ENCODE results near the gene NTN5. TPM values are rescaled to one million over a fixed set of nuclear protein-coding genes. Genes with fewer than 3 reads are reported as not detected.

The NTN5 gene
- polyA plus RNA-seq, 1 experiment, result 0.11 TPM

DNA sequence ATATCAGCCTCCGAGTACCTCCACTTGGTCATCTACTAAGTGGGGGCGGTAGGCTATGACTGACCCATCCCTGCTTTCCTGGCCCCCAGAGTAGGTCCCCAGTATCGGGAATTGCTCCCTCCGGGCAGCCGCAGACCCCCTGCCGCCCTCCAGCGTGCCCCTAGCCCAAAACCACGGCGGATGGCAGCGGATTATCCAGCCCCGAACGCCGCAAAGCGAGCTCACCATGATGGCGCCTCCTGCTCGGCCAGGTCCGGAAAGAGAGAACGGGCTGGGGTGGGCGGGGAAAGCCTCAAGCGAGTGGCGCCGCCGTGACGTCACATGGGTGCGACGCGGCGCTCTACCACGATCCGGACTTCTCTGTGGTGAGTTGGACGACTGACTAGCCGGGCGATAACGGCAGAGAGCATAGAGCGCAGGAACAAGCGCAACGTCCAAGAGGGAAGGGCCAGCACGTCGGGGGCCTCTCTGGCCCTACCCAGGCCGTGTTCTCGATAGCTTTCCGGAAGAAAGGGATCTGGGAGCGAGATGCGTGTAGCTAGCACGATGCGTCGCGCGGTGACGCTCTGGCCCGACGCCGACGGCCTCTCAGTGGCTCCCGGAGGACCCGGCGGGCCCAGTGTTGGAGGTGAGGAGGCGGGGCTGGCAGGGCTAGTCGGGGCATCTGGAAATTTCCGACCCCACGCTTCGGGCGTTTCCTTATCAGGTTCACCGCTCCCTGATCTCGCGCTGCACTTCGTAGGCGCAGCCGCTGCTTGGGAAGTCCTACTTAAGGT, 53.7 kb downstream of the NTN5 start, which contains the start of the genes RPL18 and SPHK2:
Gene RPL18 (minus strand): TSS at position 263 of the 776 bp plus-strand sequence. CDS start 35 bp downstream, at position 228.
Gene SPHK2 (plus strand): TSS at position 591 of the 776 bp plus-strand sequence. CDS start 1,009 bp downstream, outside the sequence.
- POLR2A ChIA-PET, result interaction anchor here (0.8 to 1.0 kb wide), 3 partner anchors 8 to 219 kb away, joined by 3 to 9 read pairs (median 3); no protein-coding TSS in a partner anchor
- peak; percentile 99 for DNase-seq (ENCODE audit: low read depth)
- H3K4me3 ChIP-seq (ENCODE audit: low read depth, low read length), result peak within 1 kb of the TSS; percentile 94
- H3K27me3 ChIP-seq (ENCODE audit: control insufficient read depth, insufficient read depth, low read length), result no peaks in the 10 kb centered on the region
- CTCF ChIA-PET, result interaction anchor here (1.0 to 1.6 kb wide), 4 partner anchors 10 to 30 kb away, joined by 3 to 7 read pairs (median 4); partner anchors contain the start of gene CA11
- H3K36me3 ChIP-seq (ENCODE audit: control insufficient read depth, insufficient read depth, low read length), result peaks cover 26% of the 10 kb centered on the region
- TF ChIP-seq, protein P1, sequence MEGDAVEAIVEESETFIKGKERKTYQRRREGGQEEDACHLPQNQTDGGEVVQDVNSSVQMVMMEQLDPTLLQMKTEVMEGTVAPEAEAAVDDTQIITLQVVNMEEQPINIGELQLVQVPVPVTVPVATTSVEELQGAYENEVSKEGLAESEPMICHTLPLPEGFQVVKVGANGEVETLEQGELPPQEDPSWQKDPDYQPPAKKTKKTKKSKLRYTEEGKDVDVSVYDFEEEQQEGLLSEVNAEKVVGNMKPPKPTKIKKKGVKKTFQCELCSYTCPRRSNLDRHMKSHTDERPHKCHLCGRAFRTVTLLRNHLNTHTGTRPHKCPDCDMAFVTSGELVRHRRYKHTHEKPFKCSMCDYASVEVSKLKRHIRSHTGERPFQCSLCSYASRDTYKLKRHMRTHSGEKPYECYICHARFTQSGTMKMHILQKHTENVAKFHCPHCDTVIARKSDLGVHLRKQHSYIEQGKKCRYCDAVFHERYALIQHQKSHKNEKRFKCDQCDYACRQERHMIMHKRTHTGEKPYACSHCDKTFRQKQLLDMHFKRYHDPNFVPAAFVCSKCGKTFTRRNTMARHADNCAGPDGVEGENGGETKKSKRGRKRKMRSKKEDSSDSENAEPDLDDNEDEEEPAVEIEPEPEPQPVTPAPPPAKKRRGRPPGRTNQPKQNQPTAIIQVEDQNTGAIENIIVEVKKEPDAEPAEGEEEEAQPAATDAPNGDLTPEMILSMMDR (IDR thresholded peaks at IDR 0.05; ENCODE audit: insufficient read depth, low read depth, low read length), result no peak

DNA sequence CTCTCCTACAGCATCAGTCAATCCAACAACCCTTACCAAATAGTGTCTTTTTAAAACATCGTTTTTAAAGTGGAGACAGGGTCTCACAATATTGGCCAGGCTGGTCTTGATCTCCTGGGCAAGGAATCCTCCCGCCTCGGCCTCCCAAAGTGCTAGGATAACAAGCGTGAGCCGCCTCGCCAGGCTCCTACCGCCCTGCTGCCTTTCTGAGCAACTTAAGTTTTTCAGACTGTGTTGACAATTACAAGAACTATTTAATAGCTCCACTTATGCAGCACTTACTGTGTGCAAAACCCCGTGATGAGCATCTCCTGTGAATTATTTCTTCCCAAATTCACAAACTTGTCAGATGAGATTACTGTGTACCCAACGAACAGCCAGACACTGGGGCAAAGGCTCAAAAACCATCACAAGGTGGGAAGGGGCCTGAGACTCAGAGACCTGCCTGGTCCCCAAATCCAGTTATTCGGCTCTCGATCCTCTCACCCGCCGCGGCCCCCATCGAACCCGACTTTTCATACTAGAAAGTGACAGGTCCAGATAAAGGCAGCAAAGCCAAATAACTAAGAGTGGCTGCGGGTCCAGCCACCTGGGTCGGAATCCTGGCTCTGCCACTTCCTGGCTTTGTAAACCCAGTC, 54.4 kb downstream of the NTN5 start:
- CTCF ChIA-PET, result interaction anchor here (1.2 to 1.6 kb wide), 3 partner anchors 10 to 30 kb away, joined by 4 to 7 read pairs (median 4); partner anchors contain the start of gene CA11
- no peak for DNase-seq (ENCODE audit: low read depth)

DNA sequence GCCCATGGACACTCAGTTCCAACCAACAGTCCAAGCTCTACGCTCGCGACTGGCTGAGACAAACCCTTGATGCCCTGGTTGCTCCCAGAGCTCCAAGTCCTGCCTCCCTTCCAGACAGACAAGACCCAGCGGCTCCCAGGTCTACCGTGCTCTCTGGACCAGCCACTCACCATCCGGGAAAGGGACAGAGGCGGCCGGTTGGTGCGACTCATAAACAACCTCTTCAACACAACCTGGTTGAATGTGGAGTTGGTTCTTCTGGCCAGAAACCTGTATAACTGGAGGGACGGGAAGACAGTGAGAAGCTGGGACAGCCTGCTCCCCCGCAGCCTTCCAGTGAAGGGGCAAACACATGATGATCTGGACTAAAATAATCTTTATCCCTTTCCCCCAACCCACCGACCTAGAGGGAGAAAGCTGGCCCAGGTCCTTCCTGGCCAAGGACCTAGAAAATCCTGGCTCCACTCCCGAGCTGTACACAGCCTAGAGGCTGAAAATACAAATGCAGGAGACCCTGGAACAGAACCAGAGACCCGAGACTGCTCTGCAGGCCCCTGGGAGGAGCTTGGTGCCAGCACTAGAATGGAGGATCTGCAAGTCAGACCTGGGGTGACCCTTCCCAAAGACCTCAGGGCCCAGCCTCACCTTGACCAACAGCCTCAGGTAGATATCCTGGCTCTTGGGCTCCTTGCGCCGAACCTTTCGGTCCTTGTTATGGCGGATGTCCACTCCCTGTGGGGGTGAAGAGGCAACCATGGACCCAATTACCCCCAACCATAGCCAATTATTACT, 55.5 kb downstream of the NTN5 start:
- Histone ChIP-seq H3K36me3 (ENCODE audit: control insufficient read depth, insufficient read depth, low read length) (peaks cover 26% of the 10 kb centered on the region), H3K4me3 (ENCODE audit: low read depth, low read length) (peak overlapping the region; percentile 94), H3K27me3 (ENCODE audit: control insufficient read depth, insufficient read depth, low read length) (no peaks in the 10 kb centered on the region)
- POLR2A ChIA-PET, result no interaction called here
- DNase-seq (ENCODE audit: low read depth), result no peak
- CTCF ChIA-PET, result interaction anchor here (0.6 to 2.1 kb wide), 5 partner anchors 9 to 548 kb away, joined by 3 to 8 read pairs (median 4); no protein-coding TSS in a partner anchor
- TF ChIP-seq, protein P1 (IDR thresholded peaks at IDR 0.05; ENCODE audit: insufficient read depth, low read depth, low read length), result no peak

More for the DNA sequence above, 54.4 kb downstream of the NTN5 start:
- Histone ChIP-seq H3K27me3 (ENCODE audit: control insufficient read depth, insufficient read depth, low read length) (no peaks in the 10 kb centered on the region), H3K36me3 (ENCODE audit: control insufficient read depth, insufficient read depth, low read length) (peaks cover 26% of the 10 kb centered on the region), H3K4me3 (ENCODE audit: low read depth, low read length) (peak overlapping the region; percentile 94)
- POLR2A ChIA-PET, result interaction anchor here (1.0 kb wide), 1 partner anchor 219 kb away, joined by 9 read pairs; no protein-coding TSS in a partner anchor
- TF ChIP-seq, protein P1 (IDR thresholded peaks at IDR 0.05; ENCODE audit: insufficient read depth, low read depth, low read length), result no peak

DNA sequence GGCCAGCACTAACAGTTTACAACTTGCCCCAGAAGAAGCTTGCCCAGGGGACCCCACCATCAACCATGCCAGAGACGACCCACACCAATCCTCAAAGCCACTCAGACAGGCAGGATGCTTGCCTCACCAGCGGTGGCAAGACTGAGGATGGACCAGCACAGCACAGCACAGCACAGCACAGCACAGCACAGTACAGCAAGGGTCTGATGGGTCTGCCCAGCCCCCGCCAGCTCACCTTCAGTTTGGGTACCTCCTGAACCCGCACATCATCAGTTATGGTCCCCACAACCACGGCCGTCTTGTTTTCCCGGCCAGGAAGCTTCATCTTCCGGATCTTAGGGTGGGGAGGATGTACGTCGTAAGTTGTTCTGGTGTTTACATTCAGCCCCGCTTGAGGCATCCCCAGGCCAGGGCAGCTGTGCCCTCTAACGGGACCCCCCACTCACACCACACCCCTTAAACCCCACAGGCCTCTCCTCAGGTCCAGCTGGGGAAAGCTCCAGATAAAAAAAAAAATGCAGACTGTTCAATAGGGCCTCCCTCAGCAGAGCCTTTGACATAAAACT, 56.2 kb downstream of the NTN5 start:
- POLR2A ChIA-PET, result no interaction called here

More for the DNA sequence above, 56.2 kb downstream of the NTN5 start:
- Histone ChIP-seq H3K4me3 (ENCODE audit: low read depth, low read length) (peak overlapping the region; percentile 14; the same call in 1 of the 2 replicates), H3K27me3 (ENCODE audit: control insufficient read depth, insufficient read depth, low read length) (no peaks in the 10 kb centered on the region), H3K36me3 (ENCODE audit: control insufficient read depth, insufficient read depth, low read length) (peaks cover 26% of the 10 kb centered on the region)
- DNase-seq (ENCODE audit: low read depth), result no peak
- TF ChIP-seq, protein P1 (IDR thresholded peaks at IDR 0.05; ENCODE audit: insufficient read depth, low read depth, low read length), result no peak
- CTCF ChIA-PET, result interaction anchor here (0.6 to 2.1 kb wide), 5 partner anchors 8 to 548 kb away, joined by 3 to 8 read pairs (median 4); no protein-coding TSS in a partner anchor

Measured in BJ (cell line).